ENCODE data around the gene SIMC1. TPM values are rescaled to one million over a fixed set of nuclear protein-coding genes. Genes with fewer than 3 reads are reported as not detected.

The SIMC1 gene
- total RNA-seq, 2 donors from 2014 or later, result 15.9 to 57.9 TPM

GRCh38 chr5:176389135-176390123 lies 151.2 kb downstream of the SIMC1 start:
- no peaks in the 10 kb centered on the region for H3K36me3 ChIP-seq
- no peak for TF ChIP-seq CTCF (IDR thresholded peaks at IDR 0.05)
- TF ChIP-seq POLR2A (IDR thresholded peaks at IDR 0.05), result peak; percentile 83

GRCh38 chr5:176391479-176391878 lies 153.3 kb downstream of the SIMC1 start:
- Histone ChIP-seq H3K4me1 (replicated peaks) (no peaks in the 10 kb centered on the region), H3K27me3 (replicated peaks; ENCODE audit: insufficient read depth) (no peaks in the 10 kb centered on the region), H3K9me3 (no peaks in the 10 kb centered on the region), H3K4me3 (no peak overlapping the region), H3K27ac (no peak overlapping the region), H3K36me3 (no peaks in the 10 kb centered on the region)
- 88% methylated on average over 4 of the region's 4 CpGs for WGBS
- TF ChIP-seq CTCF (IDR thresholded peaks at IDR 0.05), result no peak
- no peak for TF ChIP-seq POLR2AphosphoS5 (IDR thresholded peaks at IDR 0.05)
- no peak for TF ChIP-seq POLR2A (IDR thresholded peaks at IDR 0.05)
- intact Hi-C loops (cut with DNase I), result no loop called here
- no peak for DNase-seq (ENCODE audit: low spot score)

More at GRCh38 chr5:176389135-176390123, 151.2 kb downstream of the SIMC1 start:
- Histone ChIP-seq H3K9me3 (no peaks in the 10 kb centered on the region), H3K27me3 (replicated peaks; ENCODE audit: insufficient read depth) (no peaks in the 10 kb centered on the region), H3K4me1 (replicated peaks) (no peaks in the 10 kb centered on the region), H3K4me3 (peak overlapping the region; percentile 60 to 72), H3K27ac (peak overlapping the region; percentile 94 to 95)
- 39% methylated on average over 30 of the region's 41 CpGs for WGBS
- intact Hi-C loops (cut with DNase I), result no loop called here
- no peak for DNase-seq (ENCODE audit: low spot score)

- no peak overlapping the region for H3K27ac ChIP-seq
- H3K9me3 ChIP-seq, result no peaks in the 10 kb centered on the region
- no peak overlapping the region for H3K4me3 ChIP-seq
- no peak for DNase-seq (ENCODE audit: low spot score)
- intact Hi-C loops (cut with DNase I), result no loop called here
- H3K4me1 ChIP-seq (replicated peaks), result no peaks in the 10 kb centered on the region
- no peaks in the 10 kb centered on the region for H3K36me3 ChIP-seq
- WGBS, result 89% methylated on average over 4 of the region's 4 CpGs
- no peaks in the 10 kb centered on the region for H3K27me3 ChIP-seq (replicated peaks; ENCODE audit: insufficient read depth)
- no peak for TF ChIP-seq POLR2AphosphoS5 (IDR thresholded peaks at IDR 0.05)
- TF ChIP-seq CTCF (IDR thresholded peaks at IDR 0.05), result no peak
- no peak for TF ChIP-seq POLR2A (IDR thresholded peaks at IDR 0.05)
Observed at GRCh38 chr5:176391999-176392398, 153.8 kb downstream of the SIMC1 start.

GRCh38 chr5:176392526-176392925 lies 154.3 kb downstream of the SIMC1 start:
- Histone ChIP-seq H3K27me3 (replicated peaks; ENCODE audit: insufficient read depth) (no peaks in the 10 kb centered on the region), H3K4me3 (no peak overlapping the region), H3K9me3 (no peaks in the 10 kb centered on the region), H3K4me1 (replicated peaks) (no peaks in the 10 kb centered on the region), H3K27ac (no peak overlapping the region), H3K36me3 (no peaks in the 10 kb centered on the region)
- TF ChIP-seq POLR2AphosphoS5 (IDR thresholded peaks at IDR 0.05), result no peak
- TF ChIP-seq CTCF (IDR thresholded peaks at IDR 0.05), result no peak
- TF ChIP-seq POLR2A (IDR thresholded peaks at IDR 0.05), result no peak
- 88% methylated on average over 11 of the region's 11 CpGs for WGBS
- intact Hi-C loops (cut with DNase I), result no loop called here
- DNase-seq (ENCODE audit: low spot score), result no peak

- no peak for DNase-seq (ENCODE audit: low spot score)
- 91% methylated on average over 9 of the region's 9 CpGs for WGBS
- Histone ChIP-seq H3K4me3 (no peak overlapping the region), H3K4me1 (replicated peaks) (no peaks in the 10 kb centered on the region), H3K27me3 (replicated peaks; ENCODE audit: insufficient read depth) (no peaks in the 10 kb centered on the region), H3K9me3 (no peaks in the 10 kb centered on the region), H3K36me3 (no peaks in the 10 kb centered on the region), H3K27ac (no peak overlapping the region)
- no peak for TF ChIP-seq POLR2A (IDR thresholded peaks at IDR 0.05)
- no peak for TF ChIP-seq POLR2AphosphoS5 (IDR thresholded peaks at IDR 0.05)
- TF ChIP-seq CTCF (IDR thresholded peaks at IDR 0.05), result no peak
- intact Hi-C loops (cut with DNase I), result no loop called here
Observed at GRCh38 chr5:176394096-176394495, 155.9 kb downstream of the SIMC1 start.

All from prostate gland (tissue), 2 donors.